GM18909 (cell line): ENCODE measurements around the gene SCFD2.
A peak's percentile ranks its signal among the peaks of the same experiment; 100 is the strongest.
"Not testable (repeated sequence)": the region's sequence is repeated elsewhere in the genome, so short reads cannot be mapped to it uniquely, and the experiment has no call there.

Experiments
- ATAC-seq: cut with Tn5 transposase; IDR thresholded peaks from one replicate; pipeline ENCODE4 v1.9.1; 2021; ENCODE audit warnings: mild to moderate bottlenecking; ENCODE audit not compliant: unreplicated experiment, poor library complexity

SCFD2 gene

GRCh38 chr4:52850406-52851124 is 515.3 kb downstream of the SCFD2 start:
- no peak for ATAC-seq

- no peak for ATAC-seq
These were observed 517.6 kb downstream of the SCFD2 start for GRCh38 chr4:52848254-52848653.

- ATAC-seq: no peak
These were observed 519.4 kb downstream of the SCFD2 start for GRCh38 chr4:52846502-52846901.

- no peak for ATAC-seq
These were observed 521.3 kb downstream of the SCFD2 start for GRCh38 chr4:52844596-52844995.

GRCh38 chr4:52843958-52844357 is 521.9 kb downstream of the SCFD2 start:
- peak; percentile 52 for ATAC-seq

- ATAC-seq: no peak
These were observed 522.5 kb downstream of the SCFD2 start for GRCh38 chr4:52843351-52843750.

- no peak for ATAC-seq
These were observed 523.1 kb downstream of the SCFD2 start for GRCh38 chr4:52842792-52843191.

- no peak for ATAC-seq
These were observed 524.0 kb downstream of the SCFD2 start for GRCh38 chr4:52841682-52842456.

- ATAC-seq: no peak
These were observed 525.1 kb downstream of the SCFD2 start for GRCh38 chr4:52840531-52841370.

GRCh38 chr4:52838729-52839586 is 526.9 kb downstream of the SCFD2 start:
- no peak for ATAC-seq

- ATAC-seq: no peak
These were observed 527.9 kb downstream of the SCFD2 start for GRCh38 chr4:52837716-52838558.

- ATAC-seq: no peak
These were observed 529.2 kb downstream of the SCFD2 start for GRCh38 chr4:52836678-52837077.

- ATAC-seq: no peak
These were observed 529.7 kb downstream of the SCFD2 start for GRCh38 chr4:52836120-52836519.

- ATAC-seq: not testable (repeated sequence)
These were observed 531.0 kb downstream of the SCFD2 start for GRCh38 chr4:52834641-52835456.

GRCh38 chr4:52833941-52834525 is 531.8 kb downstream of the SCFD2 start:
- no peak for ATAC-seq

GRCh38 chr4:52825460-52826090 is 540.3 kb downstream of the SCFD2 start:
- no peak for ATAC-seq
